HepG2 (cell line): ENCODE measurements around the gene TMBIM1. TPM values are rescaled to one million over a fixed set of nuclear protein-coding genes. Genes with fewer than 3 reads are reported as not detected.

Source experiments
- AFF4 ChIP-seq: sonication (generic); formaldehyde crosslinking; IDR thresholded peaks from 2 replicates; pipeline ENCODE4 v1.4.0; 2020; ENCODE audit warnings: missing genetic modification reagents
- DPF2 ChIP-seq: sonication (generic); formaldehyde crosslinking; IDR thresholded peaks from 2 replicates; pipeline ENCODE4 v1.4.0; 2020; ENCODE audit warnings: mild to moderate bottlenecking, low read depth, missing genetic modification reagents, borderline replicate concordance
- FOSL1 ChIP-seq: sonication (generic); formaldehyde crosslinking; IDR thresholded peaks from 2 replicates; pipeline ENCODE4 v1.9.0; 2021; ENCODE audit warnings: missing genetic modification reagents, borderline replicate concordance
- FOXP4 ChIP-seq: sonication (generic); formaldehyde crosslinking; IDR thresholded peaks from 2 replicates; pipeline ENCODE4 v1.4.0; 2020; ENCODE audit warnings: missing genetic modification reagents
- GATAD2A ChIP-seq: IDR thresholded peaks from 2 replicates; pipeline ENCODE4 v1.6.1; 2016
- GFI1 ChIP-seq: sonication (generic); formaldehyde crosslinking; IDR thresholded peaks from 2 replicates; pipeline ENCODE4 v1.5.0; 2020; ENCODE audit warnings: missing genetic modification reagents, mild to moderate bottlenecking, borderline replicate concordance
- KDM6A ChIP-seq: IDR thresholded peaks from 2 replicates; pipeline ENCODE4 v1.6.1; 2016; ENCODE audit warnings: low read depth
- SPEN ChIP-seq: sonication (generic); formaldehyde crosslinking; IDR thresholded peaks from 2 replicates; pipeline ENCODE4 v1.5.1; 2020; ENCODE audit warnings: low read depth, mild to moderate bottlenecking, missing genetic modification reagents
- WIZ ChIP-seq: sonication (generic); formaldehyde crosslinking; IDR thresholded peaks from 2 replicates; pipeline ENCODE4 v1.5.1; 2020; ENCODE audit warnings: mild to moderate bottlenecking, missing genetic modification reagents
- ZBTB26 ChIP-seq: IDR thresholded peaks from 2 replicates; pipeline ENCODE4 v1.6.1; 2016; ENCODE audit warnings: missing compliant biosample characterization, missing genetic modification reagents, borderline replicate concordance
- ZFP36 ChIP-seq: fragments of 150-350 bp; IDR thresholded peaks from 2 replicates; pipeline ENCODE4 v1.6.1; 2018; ENCODE audit warnings: borderline replicate concordance, low read length, low read depth; ENCODE audit not compliant: partially characterized antibody
- ZNF138 ChIP-seq: sonication (generic); formaldehyde crosslinking; IDR thresholded peaks from 2 replicates; pipeline ENCODE4 v1.5.0; 2020; ENCODE audit warnings: mild to moderate bottlenecking, low read depth, missing genetic modification reagents
- ZNF350 ChIP-seq: sonication (generic); formaldehyde crosslinking; IDR thresholded peaks from 2 replicates; pipeline ENCODE4 v1.4.0; 2020; ENCODE audit warnings: mild to moderate bottlenecking, low read depth, missing genetic modification reagents, borderline replicate concordance
- ZNF747 ChIP-seq: sonication (generic); formaldehyde crosslinking; IDR thresholded peaks from 2 replicates; pipeline ENCODE4 v1.8.1; 2023; ENCODE audit warnings: missing genetic modification reagents, mild to moderate bottlenecking, borderline replicate concordance
- ZSCAN25 ChIP-seq: sonication (generic); formaldehyde crosslinking; IDR thresholded peaks from 2 replicates; pipeline ENCODE4 v1.8.0; 2022; ENCODE audit warnings: mild to moderate bottlenecking, missing genetic modification reagents
- polyA plus RNA-seq, 8 experiments: library from polyadenylated mRNA; depleted of rRNA in 3 of 8; stranded (reverse) in 7 of 8; unstranded in 1 of 8; fragments of >200 nt; fragmentation: Illumina TruSeq in 4 of 8; extraction: Trizol in 4 of 8; gene quantifications; 2 replicates each; pipeline versions ENCODE4 v1.2.1 to v1.2.3, GENCODE V29; 2011 to 2016; ENCODE audit warnings: low read depth in 4 of 8, missing spikeins in 1 of 8, mixed read lengths in 1 of 8; ENCODE audit not compliant: insufficient read depth in 1 of 8
- total RNA-seq, 5 experiments: library from RNA; depleted of rRNA; stranded (reverse); fragments of >200 nt; fragmentation: Illumina TruSeq; extraction: Trizol; gene quantifications; 2 replicates each; pipeline ENCODE4 v1.2.3, GENCODE V29; 2016; ENCODE audit warnings: low read depth in 1 of 5
- TF ChIP-seq, protein P1 (sequence below): sonication (generic); formaldehyde crosslinking; conservative IDR thresholded peaks from 2 replicates; pipeline ENCODE4 v1.4.0; 2020; ENCODE audit warnings: missing genetic modification reagents
- TF ChIP-seq, protein P2 (sequence below): sonication (generic); formaldehyde crosslinking; IDR thresholded peaks from 2 replicates; pipeline ENCODE4 v1.5.0; 2020; ENCODE audit warnings: mild to moderate bottlenecking, missing genetic modification reagents

Gene TMBIM1
- total and polyA plus RNA-seq, 2 of the 13 experiments (the other 11 are each of a cell fraction or from before 2014, with no cell fraction given) = 127 to 139 TPM

- TF ChIP-seq, protein P1, sequence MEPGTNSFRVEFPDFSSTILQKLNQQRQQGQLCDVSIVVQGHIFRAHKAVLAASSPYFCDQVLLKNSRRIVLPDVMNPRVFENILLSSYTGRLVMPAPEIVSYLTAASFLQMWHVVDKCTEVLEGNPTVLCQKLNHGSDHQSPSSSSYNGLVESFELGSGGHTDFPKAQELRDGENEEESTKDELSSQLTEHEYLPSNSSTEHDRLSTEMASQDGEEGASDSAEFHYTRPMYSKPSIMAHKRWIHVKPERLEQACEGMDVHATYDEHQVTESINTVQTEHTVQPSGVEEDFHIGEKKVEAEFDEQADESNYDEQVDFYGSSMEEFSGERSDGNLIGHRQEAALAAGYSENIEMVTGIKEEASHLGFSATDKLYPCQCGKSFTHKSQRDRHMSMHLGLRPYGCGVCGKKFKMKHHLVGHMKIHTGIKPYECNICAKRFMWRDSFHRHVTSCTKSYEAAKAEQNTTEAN = no peak
- TF ChIP-seq GATAD2A (CRISPR knock-in tag) (peak; percentile 56), KDM6A (CRISPR knock-in tag) (0 out of 2 replicates have a peak, but pooled peaks have one; percentile 19), ZNF747 (CRISPR knock-in tag) (no peak; the same call in 1 of the 2 replicates), ZNF350 (CRISPR knock-in tag) (no peak; the same call in 1 of the 2 replicates), ZBTB26 (CRISPR knock-in tag) (no peak), WIZ (no peak), FOXP4 (CRISPR knock-in tag) (no peak), ZFP36 (no peak), AFF4 (CRISPR knock-in tag) (no peak), ZSCAN25 (CRISPR knock-in tag) (no peak), FOSL1 (CRISPR knock-in tag) (no peak), GFI1 (CRISPR knock-in tag) (0 out of 2 replicates have a peak, but pooled peaks have one; percentile 35), SPEN (no peak), ZNF138 (CRISPR knock-in tag) (no peak), DPF2 (CRISPR knock-in tag) (0 out of 2 replicates have a peak, but pooled peaks have one; percentile 17)
- TF ChIP-seq, protein P2, sequence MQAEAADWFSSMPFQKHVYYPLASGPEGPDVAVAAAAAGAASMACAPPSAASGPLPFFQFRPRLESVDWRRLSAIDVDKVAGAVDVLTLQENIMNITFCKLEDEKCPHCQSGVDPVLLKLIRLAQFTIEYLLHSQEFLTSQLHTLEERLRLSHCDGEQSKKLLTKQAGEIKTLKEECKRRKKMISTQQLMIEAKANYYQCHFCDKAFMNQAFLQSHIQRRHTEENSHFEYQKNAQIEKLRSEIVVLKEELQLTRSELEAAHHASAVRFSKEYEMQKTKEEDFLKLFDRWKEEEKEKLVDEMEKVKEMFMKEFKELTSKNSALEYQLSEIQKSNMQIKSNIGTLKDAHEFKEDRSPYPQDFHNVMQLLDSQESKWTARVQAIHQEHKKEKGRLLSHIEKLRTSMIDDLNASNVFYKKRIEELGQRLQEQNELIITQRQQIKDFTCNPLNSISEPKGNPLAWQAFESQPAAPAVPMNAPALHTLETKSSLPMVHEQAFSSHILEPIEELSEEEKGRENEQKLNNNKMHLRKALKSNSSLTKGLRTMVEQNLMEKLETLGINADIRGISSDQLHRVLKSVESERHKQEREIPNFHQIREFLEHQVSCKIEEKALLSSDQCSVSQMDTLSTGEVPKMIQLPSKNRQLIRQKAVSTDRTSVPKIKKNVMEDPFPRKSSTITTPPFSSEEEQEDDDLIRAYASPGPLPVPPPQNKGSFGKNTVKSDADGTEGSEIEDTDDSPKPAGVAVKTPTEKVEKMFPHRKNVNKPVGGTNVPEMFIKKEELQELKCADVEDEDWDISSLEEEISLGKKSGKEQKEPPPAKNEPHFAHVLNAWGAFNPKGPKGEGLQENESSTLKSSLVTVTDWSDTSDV (CRISPR knock-in tag) = no peak
These were observed 5.5 kb downstream of the TMBIM1 start (continued) for GRCh38 chr2:218286570-218287459.
